Lower lobe of right lung (tissue), 2 donors: ENCODE results near the gene MICAL3. TPM values are rescaled to one million over a fixed set of nuclear protein-coding genes. Genes with fewer than 3 reads are reported as not detected.

Experiments used
- ATAC-seq, 2 donors: fragments of 200-7000 bp; cut with Tn5 transposase; one replicate each; pipeline ENCODE4 v1.9.1; 2020 to 2022; ENCODE audit warnings: mild to moderate bottlenecking in 2 of 2, moderate library complexity in 2 of 2
- DNase-seq: peaks from one replicate; pipeline ENCODE4 v3.0.0-alpha.2; 2020
- H3K27ac ChIP-seq: fragments of 200-600 bp; one replicate; pipeline ENCODE4 v1.8.0; 2022
- H3K27me3 ChIP-seq: fragments of 200-600 bp; one replicate; pipeline ENCODE4 v1.8.0; 2022; ENCODE audit warnings: low read depth
- H3K36me3 ChIP-seq: fragments of 200-600 bp; one replicate; pipeline ENCODE4 v1.8.0; 2022; ENCODE audit warnings: mild to moderate bottlenecking
- H3K4me1 ChIP-seq: fragments of 200-600 bp; one replicate; pipeline ENCODE4 v1.8.0; 2022
- H3K4me3 ChIP-seq: fragments of 200-600 bp; one replicate; pipeline ENCODE4 v1.8.0; 2022; ENCODE audit warnings: mild to moderate bottlenecking
- H3K9me3 ChIP-seq: fragments of 200-600 bp; one replicate; pipeline ENCODE4 v1.8.0; 2022
- CTCF ChIP-seq: fragments of 200-600 bp; IDR thresholded peaks from one replicate; pipeline ENCODE4 v1.8.0; 2022; ENCODE audit warnings: antibody characterized with exemption, mild to moderate bottlenecking
- intact Hi-C: fragments of 100-400 bp; cut with DNase I; formaldehyde crosslinking; loops from one replicate; pipeline ENCODE4 v1.11.0; 2022
- total RNA-seq: library from RNA; stranded (reverse); fragmentation: NEBNext Ultra II Directional; extraction: Animal tissue kit (Norgen Biotek cat#: 25700); gene quantifications from one replicate; pipeline ENCODE4 v1.2.1, GENCODE V29; 2021
- donor health status: DM: no; HTN: yes; CAD: no; lungs with severe emphysema.

MICAL3 gene
- total RNA-seq, 1 donor from 2014 or later, result 23.5 TPM

- Histone ChIP-seq H3K9me3 (no peaks in the 10 kb centered on the region), H3K4me3 (no peak overlapping the region), H3K4me1 (no peaks in the 10 kb centered on the region), H3K27me3 (no peaks in the 10 kb centered on the region), H3K27ac (no peak overlapping the region), H3K36me3 (peaks cover 27% of the 10 kb centered on the region)
- TF ChIP-seq CTCF, result no peak
- no peak for ATAC-seq
- intact Hi-C loops, result no loop called here
- no peak for DNase-seq
These were observed 161.6 kb downstream of the MICAL3 start for GRCh38 chr22:17862646-17863181.

GRCh38 chr22:17861909-17862308 lies 162.5 kb downstream of the MICAL3 start:
- no peak for DNase-seq
- no peak for TF ChIP-seq CTCF
- Histone ChIP-seq H3K4me1 (no peaks in the 10 kb centered on the region), H3K9me3 (no peaks in the 10 kb centered on the region), H3K27me3 (no peaks in the 10 kb centered on the region), H3K36me3 (peaks cover 27% of the 10 kb centered on the region), H3K27ac (no peak overlapping the region), H3K4me3 (no peak overlapping the region)
- no peak for ATAC-seq
- intact Hi-C loops, result no loop called here

- intact Hi-C loops, result no loop called here
- no peaks in the 10 kb centered on the region for H3K27me3 ChIP-seq
- H3K36me3 ChIP-seq, result peaks cover 19% of the 10 kb centered on the region
- ATAC-seq (no peak), DNase-seq (no peak)
- no peak for TF ChIP-seq CTCF
- no peaks in the 10 kb centered on the region for H3K9me3 ChIP-seq
- H3K4me1 ChIP-seq, result no peaks in the 10 kb centered on the region
- H3K4me3 ChIP-seq, result no peak overlapping the region
- no peak overlapping the region for H3K27ac ChIP-seq
These were observed 164.0 kb downstream of the MICAL3 start for GRCh38 chr22:17860220-17860965.

- Histone ChIP-seq H3K27me3 (no peaks in the 10 kb centered on the region), H3K27ac (no peak overlapping the region), H3K9me3 (no peaks in the 10 kb centered on the region), H3K36me3 (peaks cover 3% of the 10 kb centered on the region), H3K4me3 (no peak overlapping the region), H3K4me1 (no peaks in the 10 kb centered on the region)
- TF ChIP-seq CTCF, result no peak
- intact Hi-C loops, result no loop called here
- ATAC-seq, result no peak
- no peak for DNase-seq
These were observed 166.3 kb downstream of the MICAL3 start for GRCh38 chr22:17858033-17858432.

GRCh38 chr22:17855572-17856290 lies 168.6 kb downstream of the MICAL3 start:
- Histone ChIP-seq H3K36me3 (no peaks in the 10 kb centered on the region), H3K27me3 (no peaks in the 10 kb centered on the region), H3K4me3 (no peak overlapping the region), H3K9me3 (no peaks in the 10 kb centered on the region), H3K27ac (no peak overlapping the region), H3K4me1 (no peaks in the 10 kb centered on the region)
- intact Hi-C loops, result no loop called here
- no peak for TF ChIP-seq CTCF
- ATAC-seq, result no peak
- DNase-seq, result no peak
